Stimulated activated CD4-positive, alpha-beta T cell treated with anti-CD3 and anti-CD28 coated beads, Interleukin-1b, Interleukin-23, amount 100 ng/mL, for 4 hours (primary cell): ENCODE measurements around the gene AUTS2.

Experiments used
- DNase-seq, 2 donors: peaks; one replicate each; pipeline ENCODE4 v3.0.0-alpha.2; 2020; ENCODE audit warnings: low read depth in 2 of 2

AUTS2 gene

DNA sequence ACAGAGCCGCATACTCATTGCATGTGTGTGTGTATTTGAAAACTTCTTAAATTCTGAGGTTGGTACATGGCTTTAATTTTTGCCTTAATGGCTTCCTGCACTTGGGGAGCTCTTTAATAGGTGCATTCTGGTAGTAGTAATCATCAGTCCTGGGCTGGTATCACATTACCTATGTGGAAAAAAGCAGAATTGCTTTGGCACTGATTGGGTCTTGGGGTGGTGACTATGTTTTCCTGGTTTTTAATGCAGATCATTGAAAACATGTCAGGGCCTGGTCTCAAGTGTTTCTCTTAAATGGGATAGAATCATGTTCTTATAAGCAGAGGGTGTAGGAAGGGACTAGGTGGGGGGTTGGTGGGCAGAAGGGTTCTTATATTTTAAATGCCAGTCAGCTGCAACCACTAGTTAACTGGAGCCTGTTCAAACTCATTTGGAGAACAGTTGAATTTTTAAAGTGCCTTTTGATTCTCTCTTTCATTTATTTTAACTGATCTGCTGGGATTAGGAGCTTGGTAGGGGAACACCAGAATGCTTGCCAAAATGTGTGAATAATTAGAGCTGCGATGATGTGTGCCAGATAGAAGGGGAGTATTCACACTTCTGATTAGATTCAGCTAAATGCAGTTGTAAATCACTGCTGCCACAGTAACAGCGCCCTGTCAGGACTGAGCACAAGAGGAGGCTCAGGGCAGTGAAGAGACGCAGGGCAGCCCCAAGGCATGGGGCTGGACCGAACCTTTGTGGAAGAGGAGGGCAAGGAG, 900.1 kb downstream of the AUTS2 start:
- DNase-seq: no peak

DNA sequence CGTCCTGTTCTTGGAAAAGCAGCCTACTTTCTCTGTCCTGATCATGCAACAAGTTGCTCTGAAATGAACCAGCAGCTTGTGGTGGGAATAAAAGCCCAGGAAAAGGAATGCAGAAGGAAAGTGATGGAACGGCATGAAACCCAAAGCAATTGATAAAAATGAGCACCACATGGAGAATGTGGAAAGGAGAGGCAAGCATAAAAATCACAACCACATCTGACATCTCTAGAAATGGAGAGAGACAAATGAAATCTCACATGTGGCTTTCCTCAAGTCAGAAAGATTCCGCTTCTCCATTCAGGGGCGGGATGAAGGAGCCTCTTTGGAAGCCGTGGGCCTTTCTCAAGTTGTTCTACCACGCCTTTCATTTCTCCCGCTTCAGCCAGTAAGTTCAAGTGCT, 902.0 kb downstream of the AUTS2 start:
- DNase-seq: no peak

DNA sequence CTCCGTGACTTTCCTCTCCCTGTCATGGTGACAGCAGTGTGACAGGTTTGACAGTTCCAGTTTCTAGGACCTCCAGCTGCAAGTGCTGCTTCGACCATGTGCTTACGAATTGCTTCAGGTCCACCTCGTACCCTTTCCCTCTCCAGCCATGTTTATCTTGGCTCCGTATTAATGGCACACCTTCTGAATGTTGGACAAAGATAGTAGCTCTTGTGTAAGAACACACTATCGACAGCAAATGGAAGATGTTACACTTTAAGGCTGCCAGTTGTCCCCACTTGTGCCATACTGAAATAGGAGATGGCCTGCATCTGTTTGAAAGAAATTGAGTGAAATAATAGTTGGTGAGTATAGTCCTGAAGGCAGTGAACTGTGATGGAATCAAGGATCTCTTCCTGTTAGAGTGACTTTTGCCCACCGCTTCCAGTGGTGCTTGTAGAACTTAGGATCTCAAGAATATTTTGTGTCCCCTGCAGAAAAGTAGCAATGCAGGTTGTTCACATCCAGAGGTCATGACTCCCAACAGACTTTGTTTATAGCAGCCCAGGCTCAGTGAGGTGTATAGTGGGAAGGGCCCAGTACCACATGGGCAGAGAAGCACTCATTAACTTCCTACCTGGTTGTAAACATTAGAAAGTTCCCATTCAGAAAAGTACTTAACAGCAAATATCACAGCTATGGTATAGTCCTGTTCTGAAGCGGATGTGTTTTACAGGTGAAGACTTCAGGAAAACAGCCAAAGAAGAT, 904.0 kb downstream of the AUTS2 start:
- DNase-seq: no peak

DNA sequence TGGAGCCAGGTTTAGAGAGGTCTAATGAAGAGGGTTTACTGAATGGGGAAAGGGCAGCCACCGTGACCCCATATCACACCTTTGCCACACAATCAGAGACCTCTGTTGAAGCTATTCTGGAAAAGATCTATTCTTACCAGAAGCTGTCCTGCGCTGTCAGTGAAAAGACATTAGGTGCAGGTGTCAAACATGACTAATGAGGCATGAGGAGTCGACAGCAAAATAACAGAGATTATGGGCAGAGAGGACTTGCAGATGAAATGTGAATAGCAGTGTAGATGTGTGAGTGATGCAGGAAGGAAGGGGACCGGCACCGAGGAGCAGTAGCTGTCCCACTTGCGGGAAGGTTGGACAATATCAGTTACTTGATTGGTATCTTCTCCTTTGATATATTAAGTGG, 906.0 kb downstream of the AUTS2 start:
- no peak for DNase-seq

DNA sequence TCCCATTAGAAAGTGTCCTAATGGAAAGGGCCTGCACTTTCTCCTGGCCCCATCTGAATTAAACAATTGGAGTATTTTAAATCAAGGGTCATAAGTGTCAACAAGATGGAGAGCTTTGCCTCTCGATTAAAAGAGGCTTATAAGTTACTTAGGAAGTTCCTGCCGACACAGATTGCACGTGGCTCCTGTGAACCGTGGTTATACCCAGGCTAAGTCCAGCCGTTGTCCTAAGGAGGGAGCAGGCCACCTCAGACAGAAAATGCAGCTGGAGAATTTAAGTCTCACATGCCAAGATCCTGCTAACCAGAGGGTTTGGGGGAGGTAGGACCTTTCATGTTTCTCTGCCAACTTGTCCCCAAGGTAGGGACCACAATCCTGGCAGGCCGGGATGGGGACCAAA, 907.2 kb downstream of the AUTS2 start:
- DNase-seq: no peak

DNA sequence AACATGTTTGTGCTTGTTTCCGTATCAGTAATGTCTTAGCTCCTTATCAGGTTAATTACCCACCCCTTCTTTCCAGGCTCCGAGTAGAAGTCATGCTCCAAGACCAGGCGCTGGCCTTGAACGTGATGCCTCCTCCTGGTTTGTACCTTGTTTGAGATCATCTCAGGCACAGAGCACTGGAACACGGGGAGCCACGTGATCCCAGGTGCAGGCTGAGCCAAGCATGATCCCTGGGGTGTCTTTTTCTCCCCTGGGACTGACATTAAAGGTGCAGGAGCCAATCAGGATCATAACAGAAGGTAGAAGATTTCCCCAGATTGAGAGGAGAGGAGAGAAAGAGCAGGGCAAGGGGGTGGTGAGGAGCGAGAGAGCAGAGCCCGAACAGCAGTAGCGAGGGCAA, 907.6 kb downstream of the AUTS2 start:
- DNase-seq: no peak

DNA sequence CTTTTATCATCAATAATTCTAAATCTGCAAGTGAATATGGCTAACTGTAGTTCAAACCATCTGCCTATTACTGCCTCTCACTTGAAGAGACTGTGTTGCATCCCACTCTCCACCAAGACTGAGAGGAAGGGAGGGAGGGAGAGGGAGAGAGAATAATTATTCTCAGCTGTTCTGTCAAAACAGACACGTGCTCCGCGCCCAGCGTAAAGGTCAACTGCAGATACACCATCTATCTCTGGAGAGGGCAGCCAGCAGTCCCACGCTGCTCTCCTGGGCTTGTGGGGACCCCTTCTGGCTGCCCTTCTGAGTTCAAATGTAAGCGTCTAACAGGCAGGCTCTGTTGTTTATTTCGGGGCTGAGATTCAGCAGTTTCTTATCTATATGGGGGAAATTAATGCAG, 908.2 kb downstream of the AUTS2 start:
- DNase-seq: no peak

DNA sequence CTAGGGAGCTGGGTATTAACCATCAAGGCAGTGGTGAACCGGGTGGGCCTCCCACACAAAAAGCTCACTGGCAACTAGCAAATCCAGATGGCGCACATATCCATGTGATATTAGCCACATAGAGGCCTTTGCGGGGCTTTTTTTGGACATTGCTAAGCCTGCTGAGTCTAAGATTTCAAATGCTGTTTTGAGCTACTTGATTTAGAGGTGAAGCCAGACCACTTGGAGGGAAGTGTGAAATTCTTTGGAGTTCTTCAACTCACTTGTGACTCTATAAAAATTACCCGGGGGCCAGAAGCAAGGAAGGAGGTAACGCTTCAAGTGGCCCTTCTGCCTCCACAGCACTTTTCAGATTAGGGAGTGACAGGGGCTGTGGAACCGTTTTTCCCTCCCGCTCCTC, 913.9 kb downstream of the AUTS2 start:
- no peak for DNase-seq

DNA sequence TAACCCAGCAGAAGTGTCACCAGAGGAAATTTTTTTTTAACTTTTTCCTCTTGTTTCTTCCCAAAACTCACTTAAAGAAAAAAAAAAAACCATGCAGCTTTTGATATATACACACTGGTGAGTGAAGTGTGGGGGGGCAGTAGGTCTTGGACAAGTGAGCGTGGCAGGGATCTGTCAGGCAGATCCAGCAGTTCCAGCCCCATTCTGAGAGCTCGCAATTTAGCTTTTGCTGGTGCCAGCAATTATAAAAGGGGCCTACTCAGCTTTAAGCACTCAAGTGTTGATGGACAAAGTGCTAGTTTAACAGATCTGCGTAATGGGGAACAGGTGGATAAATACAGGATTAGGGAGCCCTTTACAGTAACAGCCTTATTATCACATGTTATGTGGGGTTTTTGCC, 914.5 kb downstream of the AUTS2 start:
- no peak for DNase-seq

DNA sequence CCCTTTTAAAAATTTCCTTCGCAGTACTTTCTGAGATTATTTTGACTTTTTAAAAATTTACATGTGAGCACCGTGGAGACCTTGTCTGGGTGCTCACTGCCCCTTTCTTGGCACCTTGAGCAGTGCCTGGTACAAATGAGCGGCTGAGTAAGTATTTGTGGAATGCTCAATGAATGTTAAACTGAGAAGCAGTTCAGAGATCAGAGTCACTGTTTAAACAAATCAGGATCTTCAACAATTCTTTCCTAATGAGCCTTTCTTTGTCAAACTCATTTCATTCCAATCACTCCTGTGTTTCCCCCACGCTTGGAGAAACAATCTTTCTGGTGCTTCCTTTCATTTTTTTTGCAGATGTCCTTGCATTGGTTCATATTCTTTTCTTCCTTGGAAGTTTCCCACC, 922.3 kb downstream of the AUTS2 start:
- no peak for DNase-seq

DNA sequence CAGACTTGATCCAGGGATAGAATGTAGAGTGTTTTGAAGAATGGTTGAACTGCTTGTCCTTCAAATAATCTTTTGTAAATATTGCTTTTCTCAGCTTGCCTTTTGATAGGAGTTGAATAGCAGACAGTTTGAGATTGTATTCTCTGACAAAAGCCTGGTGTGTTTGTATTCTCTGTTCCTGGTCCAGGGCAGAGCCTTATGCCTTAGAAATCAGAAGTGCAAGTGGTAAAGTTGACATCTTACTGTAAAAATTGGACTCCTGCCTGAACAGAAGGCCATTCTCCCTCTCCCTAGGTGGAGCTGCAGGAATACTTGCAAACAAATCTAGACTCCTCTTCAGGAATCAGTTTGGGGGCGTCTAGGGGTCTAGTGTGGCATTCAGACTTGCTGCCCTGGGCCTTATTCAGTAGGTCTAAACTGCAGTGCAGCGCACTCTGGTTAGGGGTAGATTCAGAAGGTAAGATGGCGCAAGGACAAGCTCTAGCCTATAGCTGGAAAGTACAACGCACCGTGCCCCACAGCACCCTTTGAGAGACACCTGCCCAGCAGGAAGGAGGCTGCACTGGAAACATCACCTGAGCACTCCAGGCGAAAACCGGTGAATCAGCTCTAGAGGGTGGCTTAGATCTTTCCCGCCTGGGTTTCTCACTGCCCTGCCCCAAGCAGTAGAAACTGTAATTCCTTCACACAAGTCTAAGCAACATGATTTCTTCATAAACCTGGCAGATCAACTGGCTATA, 925.1 kb downstream of the AUTS2 start:
- DNase-seq: no peak

DNA sequence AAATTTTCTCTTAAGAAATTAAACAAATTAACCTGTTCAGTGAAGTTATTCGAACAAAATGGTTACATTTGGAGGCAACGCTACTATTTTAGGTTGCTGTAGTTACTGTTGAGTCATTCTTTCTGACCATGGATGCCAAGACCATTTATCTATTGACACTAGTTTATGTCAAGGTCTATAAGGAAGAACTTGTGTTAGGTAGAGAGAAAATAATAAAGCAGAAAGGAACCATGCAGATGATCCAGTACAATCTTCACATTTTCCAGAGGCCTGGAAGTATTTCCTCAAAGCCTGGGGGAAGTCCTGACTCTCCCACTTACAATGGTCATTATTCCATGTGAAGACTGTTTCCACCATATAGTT, 925.7 kb downstream of the AUTS2 start:
- DNase-seq: no peak

DNA sequence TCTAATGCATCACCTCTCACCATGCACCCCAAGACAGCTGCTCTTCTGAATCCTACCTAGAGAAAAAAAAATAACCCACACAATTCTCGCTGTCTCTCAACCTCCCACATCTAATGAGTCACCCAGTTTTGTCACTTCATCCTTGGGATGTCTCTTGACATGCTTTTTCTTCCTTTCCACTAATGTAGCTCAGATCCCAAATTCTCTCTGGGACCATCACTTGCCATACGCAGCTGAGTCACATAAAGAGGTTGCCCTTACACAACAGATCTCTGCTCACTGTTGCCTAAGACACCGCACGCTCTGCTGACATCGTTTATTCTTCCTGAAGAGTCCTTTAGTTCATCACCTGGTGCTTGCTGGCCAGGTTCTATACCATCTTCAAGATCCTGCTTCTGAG, 927.7 kb downstream of the AUTS2 start:
- DNase-seq: no peak

DNA sequence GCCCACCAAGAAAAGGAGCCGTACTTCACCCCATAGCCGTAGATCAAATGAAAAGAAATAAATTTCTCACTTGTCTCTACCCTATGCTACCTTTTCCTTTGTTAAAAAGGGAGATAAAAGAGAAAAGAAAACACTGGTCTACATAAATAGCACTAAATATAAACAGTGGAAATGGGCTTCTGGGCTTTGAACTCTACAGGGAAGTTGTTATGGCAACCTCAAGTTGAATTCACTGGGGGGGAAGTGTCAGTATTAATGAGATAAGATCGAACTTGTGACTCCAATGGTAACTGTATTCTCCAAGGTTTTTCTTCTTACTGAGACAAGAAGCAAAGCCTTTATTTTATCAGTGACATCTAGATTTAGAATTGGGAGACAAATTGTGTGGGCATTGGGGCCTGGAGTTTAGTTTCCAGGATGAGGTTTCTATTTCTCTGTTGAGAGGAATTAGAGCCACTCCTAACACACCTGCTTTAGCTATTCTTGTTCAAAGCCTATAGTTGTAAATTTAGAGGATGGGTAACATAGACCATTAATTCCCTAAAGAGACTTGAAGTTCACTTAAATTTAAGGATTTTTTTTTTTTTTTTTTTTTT, 929.3 kb downstream of the AUTS2 start:
- DNase-seq: no peak

DNA sequence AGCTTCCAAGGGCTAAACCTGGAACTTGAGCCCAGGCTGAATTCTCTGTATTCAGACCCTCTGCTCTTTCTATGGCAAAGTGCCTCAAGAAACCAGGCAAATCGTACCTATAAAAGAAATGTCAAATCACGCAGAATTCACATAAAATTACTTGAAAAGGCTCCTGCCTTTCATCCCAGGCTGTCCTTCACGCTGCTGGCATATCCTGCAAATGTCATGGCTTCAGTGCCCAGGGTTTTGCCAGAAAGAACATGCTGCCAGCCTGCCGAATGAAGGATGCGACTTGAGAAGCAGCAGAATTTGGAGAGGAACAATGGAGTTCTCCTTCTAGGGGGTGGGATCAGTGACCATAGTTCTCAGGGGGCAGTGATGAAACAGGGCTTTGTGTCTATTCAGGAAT, 931.2 kb downstream of the AUTS2 start:
- DNase-seq: no peak

DNA sequence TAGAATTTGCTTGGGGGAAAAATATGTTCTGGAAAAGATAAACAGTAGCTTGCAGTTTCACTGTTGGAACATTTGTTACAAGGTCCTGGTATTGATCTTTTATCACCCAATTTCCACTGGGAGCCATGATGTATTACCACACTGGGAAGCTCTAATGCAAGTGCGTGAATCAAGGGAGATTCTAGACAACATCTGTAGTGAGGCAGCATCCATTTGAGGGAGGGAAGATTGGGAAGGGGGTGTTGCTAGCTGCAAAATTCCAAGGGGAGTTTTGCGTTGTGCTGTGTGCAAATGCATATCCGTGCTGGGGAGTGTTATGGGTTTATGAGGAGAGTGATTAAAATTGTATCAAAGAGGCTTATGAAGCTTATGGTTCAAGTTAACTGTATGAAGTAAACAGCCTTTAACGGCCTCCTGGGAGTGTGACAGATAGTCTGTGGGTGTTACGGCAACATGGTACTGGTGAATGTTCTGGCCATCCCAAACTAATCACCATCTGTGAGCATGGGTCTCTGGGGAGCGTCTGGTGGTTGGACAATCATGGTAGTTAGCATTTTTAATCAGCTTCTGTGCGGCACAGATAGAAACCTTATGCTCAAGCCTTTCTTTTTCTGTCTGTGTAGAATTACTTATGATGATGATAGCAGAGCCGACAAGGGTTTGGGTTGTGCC, 931.8 kb downstream of the AUTS2 start:
- no peak for DNase-seq

DNA sequence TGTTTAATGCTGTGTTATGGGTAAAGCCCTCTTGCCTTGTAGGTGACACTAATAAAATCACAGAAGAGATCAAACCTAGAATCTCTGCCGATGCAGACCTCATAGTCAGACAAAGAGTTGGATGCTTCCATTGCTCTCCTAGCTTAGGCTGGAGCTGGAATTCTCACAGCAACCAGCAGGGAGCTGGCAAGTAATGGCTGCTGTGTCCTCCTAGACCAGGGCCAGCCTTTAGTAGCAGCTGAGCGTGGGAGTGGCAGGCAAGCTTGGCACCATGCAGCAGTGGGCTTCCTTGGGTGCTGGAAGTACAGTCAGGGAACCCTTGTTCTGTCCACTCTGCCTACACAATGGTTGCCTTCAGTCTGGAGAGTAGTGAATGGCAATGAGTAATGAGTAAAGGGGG, 935.3 kb downstream of the AUTS2 start:
- DNase-seq: no peak

DNA sequence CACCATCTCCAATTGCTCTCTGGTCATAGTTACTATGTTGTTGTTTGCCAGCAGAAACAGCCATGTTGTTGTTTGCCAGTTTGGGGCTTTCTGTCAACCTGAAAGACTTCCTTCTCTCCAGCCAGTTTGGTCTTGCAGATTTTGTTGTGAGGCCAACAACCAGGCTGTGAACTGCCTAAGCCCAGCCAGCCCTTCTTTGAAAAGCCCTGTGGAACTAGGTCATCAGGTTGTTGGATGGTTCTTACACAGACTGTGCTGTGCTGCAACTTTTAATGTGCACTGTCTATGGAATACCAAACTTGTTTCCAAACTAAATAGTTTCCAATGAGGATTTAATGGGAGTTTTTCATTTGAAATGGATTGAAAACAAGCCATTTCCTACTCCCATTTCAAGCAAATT, 940.9 kb downstream of the AUTS2 start:
- no peak for DNase-seq

DNA sequence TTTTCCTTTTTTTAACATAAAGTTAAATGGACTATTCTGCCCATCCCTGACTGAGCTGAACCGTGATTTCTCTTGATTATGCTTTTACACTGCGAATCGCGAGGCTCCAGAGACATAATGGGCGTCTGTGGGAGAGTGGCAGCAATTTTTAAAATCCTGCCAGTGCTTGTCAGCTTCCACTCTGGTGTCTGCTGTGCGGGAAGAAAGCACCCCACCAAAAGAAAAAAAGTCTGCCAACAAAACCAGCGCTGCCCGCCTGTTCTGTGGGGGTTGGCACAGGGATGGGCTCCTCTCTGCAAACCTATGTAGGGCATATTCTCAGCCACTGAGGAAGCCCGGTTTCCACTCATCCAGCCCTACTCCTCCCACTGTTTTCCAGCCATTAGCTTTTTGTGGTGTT, 941.3 kb downstream of the AUTS2 start:
- no peak for DNase-seq

DNA sequence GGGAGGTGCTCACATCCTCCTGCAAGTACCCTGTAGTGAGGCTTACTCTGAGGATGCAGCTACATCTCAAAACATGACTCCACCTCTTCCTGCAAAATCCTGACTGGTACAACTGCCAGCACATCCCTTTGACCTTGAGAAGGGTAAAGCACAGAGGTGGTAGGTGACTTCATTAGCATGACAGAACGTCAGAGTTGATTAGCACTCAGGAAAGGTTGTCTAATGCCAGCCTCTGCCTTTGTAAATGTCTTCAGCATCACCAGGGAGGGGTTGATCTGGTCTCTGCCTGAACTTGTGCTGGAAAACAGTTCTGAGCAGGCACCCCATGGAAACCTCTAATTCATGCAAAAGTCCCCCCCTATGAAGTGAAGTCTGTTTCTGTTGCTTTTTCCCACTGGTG, 942.4 kb downstream of the AUTS2 start:
- DNase-seq: no peak

DNA sequence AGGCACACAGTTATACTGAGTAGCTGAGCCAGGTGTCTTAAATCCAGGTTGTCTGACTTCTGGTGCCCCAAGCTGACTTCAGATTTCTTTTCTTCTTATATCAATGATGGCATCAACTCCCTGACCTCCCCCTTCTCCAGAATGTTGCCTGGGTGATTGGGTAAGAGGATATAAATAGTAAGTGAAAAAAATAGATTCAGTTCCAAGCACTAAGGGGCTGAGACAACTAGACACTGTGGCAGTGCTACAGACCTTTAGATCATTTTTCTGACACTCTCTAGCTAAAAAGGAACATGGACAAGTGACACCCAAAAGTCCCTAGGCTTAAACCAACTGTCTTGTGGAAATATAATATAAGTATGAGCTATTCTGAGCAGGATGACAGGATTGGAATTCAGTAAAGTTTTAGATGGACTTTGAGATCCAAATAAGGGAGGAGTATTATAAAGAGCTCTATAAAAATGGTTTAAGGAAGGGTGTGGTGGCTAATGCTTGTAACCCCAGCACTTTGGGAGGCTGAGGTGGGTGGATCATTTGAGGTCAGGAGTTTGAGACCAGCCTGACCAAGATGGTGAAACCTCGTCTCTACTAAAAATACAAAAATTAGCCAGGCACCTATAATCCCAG, 944.6 kb downstream of the AUTS2 start:
- DNase-seq: no peak

DNA sequence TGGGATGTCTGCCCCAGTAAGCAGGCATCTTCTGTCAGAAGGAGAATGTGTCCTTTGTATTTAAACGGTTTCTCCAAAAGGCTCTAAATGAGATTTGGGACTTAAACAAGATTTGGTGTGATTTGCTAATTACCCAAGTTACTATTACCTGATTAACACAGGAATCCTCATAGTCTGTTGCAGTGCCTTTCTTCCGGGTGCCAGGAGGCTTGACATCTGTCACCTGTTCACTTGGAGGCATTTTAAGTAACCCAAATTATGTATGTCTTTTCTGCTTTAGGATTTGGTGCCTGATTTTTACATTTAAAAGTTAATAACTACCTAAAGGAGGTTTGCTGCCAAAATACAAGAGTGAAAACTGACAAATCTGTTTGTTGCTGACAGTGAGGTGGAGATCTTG, 945.7 kb downstream of the AUTS2 start:
- no peak for DNase-seq
